SK-N-MC (cell line): ENCODE data around the gene LGALS1.

Source experiments
- EZH2 ChIP-seq: fragments of 200-600 bp; sonication (generic); IDR thresholded peaks from one replicate; pipeline ENCODE4 v1.6.1; 2017; ENCODE audit warnings: antibody characterized with exemption
- FOXP2 ChIP-seq: optimal IDR thresholded peaks from 2 replicates; pipeline ENCODE3; 2011; ENCODE audit warnings: mild to moderate bottlenecking, moderate library complexity; ENCODE audit not compliant: insufficient read depth; ENCODE audit errors: extremely low read length, control extremely low read depth
- POLR2AphosphoS5 ChIP-seq: IDR thresholded peaks from 2 replicates; pipeline ENCODE4 v1.6.1; 2012; ENCODE audit warnings: mild to moderate bottlenecking, low read depth, low read length, borderline replicate concordance

DNA sequence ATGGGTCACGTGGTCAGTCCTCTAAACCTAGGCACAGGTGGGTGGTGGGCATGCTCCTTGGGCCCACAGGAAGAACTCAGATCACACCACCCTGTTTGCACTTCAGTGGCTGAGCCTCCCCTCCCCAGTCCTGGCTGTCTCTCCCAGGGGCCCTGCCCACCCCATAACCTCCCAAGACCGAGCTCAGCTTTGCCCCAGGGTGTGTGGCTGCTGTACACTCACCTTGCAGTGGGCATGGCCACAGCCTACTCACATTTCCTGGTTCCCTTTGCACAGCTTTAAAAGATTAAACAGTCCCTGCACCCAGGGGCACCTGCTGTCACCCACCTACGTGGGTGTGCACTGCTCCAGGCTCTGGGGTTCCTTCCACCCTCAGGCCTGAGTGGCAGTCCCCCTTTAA lies 35.2 kb downstream of the LGALS1 start:
- TF ChIP-seq POLR2AphosphoS5 (no peak), EZH2 (no peak), FOXP2 (no peak)
